H7 (cell line): ENCODE results near the gene OLA1. TPM values are rescaled to one million over a fixed set of nuclear protein-coding genes. Genes with fewer than 3 reads are reported as not detected.
A peak's percentile ranks its signal among the peaks of the same experiment; 100 is the strongest.
"Not testable (repeated sequence)": the region's sequence is repeated elsewhere in the genome, so short reads cannot be mapped to it uniquely, and the experiment has no call there.

Source experiments
- DNase-seq: peaks from one replicate; pipeline ENCODE4 v3.0.0; 2012
- H3K27me3 ChIP-seq: 2 replicates; pipeline ENCODE4 v1.6.0; 2011; ENCODE audit warnings: mild to moderate bottlenecking, low read length; ENCODE audit not compliant: control insufficient read depth, insufficient read depth
- H3K36me3 ChIP-seq: replicated peaks from 2 replicates; pipeline ENCODE4 v1.5.1; 2011; ENCODE audit warnings: low read length; ENCODE audit not compliant: control insufficient read depth, insufficient read depth
- H3K4me3 ChIP-seq: 2 replicates; pipeline ENCODE4 v1.5.1; 2011; ENCODE audit warnings: low read depth, mild to moderate bottlenecking, control low read depth, low read length, moderate library complexity; ENCODE audit not compliant: insufficient read depth
- total RNA-seq: library from RNA; depleted of rRNA; stranded (reverse); fragments of >200 nt; shearing (Covaris generic); gene quantifications from 2 replicates; pipeline ENCODE4 v1.2.3, GENCODE V29; 2014; rRNA removed

OLA1 gene
- 92.5 and 104 TPM in 2 replicates for total RNA-seq

DNA sequence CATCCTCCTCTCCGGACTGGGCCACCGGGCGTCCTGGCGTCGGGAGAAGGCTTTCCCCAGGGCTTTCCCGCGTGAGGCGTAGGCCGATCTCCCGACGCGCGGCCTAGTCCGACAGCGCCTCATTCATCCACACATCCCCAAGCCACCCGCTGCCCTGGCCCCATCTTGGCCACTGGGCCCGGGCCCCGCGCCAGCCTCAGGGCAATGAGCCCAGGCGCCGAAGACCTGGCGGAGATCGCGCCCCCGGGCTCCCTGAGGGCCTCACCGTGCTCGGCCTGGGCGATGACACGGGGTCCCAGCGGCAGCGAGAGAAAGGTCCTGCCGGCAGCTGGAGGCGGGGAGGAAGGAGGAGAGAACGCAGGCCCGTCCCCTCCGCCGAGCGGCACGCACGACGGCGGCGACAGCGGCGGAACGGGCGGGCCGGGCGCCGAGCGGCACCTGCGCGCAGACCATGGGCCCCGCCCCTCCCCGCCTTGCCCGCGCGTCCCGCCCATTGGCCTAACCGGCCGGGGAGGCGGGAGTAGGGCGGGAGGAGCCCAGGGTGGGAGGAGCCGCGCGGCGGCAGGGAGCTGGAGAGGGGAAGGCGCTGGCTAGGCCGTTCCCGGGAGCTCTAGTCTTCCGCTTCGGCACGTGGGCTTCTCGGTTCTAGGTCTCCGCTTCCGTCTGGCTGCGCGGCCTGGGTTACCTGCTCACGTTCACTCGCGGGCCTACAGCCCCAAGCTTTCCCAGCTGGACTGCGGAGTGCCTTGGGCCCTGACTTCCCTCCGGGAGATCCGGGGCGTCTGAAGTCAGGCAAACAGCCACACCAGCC, at the start of gene OLA1:
TSS of gene OLA1 (minus strand) at position 346 of the 811 bp plus-strand sequence. CDS start 1,717 bp downstream, outside the sequence.
- Histone ChIP-seq H3K36me3 (no peaks in the 10 kb centered on the region; the same call in 1 of the 2 replicates), H3K4me3 (peak within 1 kb of the TSS; percentile 79), H3K27me3 (peaks cover 3% of the 10 kb centered on the region; the same call in 1 of the 2 replicates)
- peak; percentile 97 for DNase-seq

DNA sequence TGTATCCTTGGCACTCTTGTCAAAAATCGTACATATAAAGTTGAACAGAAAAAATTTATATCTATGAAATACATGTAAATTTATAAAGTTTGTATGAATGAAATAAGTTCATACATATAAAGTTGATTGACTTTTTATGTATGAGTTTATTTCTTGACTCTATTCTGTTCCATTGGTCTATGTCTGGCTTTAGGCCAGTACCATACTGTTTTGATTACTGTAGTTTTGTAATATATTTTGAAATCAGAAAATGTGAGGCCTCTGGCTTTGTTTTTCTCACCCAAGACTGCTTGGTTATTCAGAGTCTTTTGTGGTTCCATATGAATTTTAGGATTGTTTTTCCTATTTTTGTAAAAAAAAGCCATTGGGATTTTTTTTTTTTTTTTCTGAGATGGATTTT, 44.6 kb upstream of the OLA1 start:
- no peak overlapping the region for H3K4me3 ChIP-seq
- no peaks in the 10 kb centered on the region for H3K36me3 ChIP-seq
- H3K27me3 ChIP-seq = no peaks in the 10 kb centered on the region
- DNase-seq = no peak

DNA sequence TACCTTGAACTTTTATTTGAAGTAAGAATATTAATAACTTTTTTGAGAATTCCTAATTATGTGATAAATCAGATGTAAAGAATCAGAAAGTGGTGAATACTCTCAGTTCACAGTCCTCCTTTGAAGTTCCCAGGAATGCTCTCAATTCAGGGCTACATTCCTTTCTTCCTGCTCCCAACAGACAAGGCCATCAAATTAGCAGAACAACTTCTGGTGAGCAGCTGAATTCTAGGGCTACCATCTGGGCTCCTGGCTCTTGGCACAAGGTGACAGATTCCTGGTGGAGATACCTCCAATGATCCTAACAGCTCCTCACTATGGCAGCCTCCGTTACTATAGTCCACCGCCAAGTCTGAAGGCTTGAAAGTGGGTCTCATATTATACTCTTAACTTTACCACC, 37.8 kb upstream of the OLA1 start:
- no peak for DNase-seq
- Histone ChIP-seq H3K27me3 (no peaks in the 10 kb centered on the region), H3K4me3 (no peak overlapping the region), H3K36me3 (no peaks in the 10 kb centered on the region)

DNA sequence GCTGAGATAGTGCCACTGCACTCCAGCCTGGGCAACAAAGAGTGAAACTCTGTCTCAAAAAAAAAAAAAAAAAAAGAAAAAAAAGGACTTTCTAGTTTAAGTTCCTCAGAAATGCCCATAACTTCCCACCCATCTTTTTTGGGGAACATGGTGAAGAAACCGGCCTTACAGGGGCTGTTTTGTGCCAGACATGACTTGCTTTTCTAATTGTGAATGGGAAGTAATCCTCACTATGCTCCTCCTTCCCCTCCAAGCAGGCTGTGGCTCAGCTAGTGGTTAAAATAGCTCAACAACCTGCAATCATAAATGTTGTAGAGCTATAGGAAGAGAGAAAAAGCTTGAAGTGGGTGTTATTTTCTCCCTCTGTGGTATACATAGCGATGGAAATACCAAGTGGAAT, 34.1 kb upstream of the OLA1 start:
- Histone ChIP-seq H3K27me3 (no peaks in the 10 kb centered on the region; the same call in 1 of the 2 replicates), H3K36me3 (no peaks in the 10 kb centered on the region), H3K4me3 (no peak overlapping the region)
- no peak for DNase-seq

DNA sequence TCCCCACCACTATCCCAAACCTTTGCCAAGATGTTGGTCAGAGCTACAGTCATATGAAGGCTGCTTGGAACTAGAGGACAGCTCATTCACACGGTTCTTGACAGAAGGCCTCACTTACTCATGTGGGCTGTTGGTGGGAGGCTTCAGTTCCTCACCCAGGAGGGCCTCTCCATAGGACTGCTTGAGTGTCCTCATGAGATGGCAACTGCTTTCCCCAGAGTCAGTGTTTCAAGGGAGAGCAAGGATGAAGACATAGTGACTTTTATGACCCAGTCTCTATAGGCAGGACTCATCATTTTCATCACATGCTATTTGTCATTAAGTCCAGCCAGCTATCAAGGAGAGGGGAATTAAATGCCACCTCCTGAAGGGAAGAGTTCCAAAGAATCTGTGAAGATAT, 33.4 kb upstream of the OLA1 start:
- Histone ChIP-seq H3K4me3 (no peak overlapping the region), H3K27me3 (no peaks in the 10 kb centered on the region; the same call in 1 of the 2 replicates), H3K36me3 (no peaks in the 10 kb centered on the region)
- DNase-seq = no peak

DNA sequence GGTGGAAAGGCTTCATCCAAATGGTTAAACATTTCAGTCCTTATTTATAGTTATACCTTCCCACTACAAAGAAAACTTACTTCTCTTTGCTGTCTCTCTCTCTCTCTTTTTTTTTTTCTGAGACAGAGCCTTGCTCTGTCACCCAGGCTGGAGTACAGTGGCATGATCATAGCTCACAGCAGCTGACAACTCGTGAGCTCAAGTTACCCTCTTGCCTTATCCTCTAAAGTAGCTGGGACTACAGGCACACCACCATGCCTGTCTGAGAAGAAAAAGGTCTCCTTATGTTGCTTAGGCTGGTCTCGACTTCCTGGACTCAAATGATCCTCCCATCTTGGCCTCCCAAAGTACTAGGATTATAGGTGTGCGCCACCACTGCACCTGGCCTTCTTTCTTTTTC, 32.3 kb upstream of the OLA1 start:
- no peak for DNase-seq
- H3K27me3 ChIP-seq = no peaks in the 10 kb centered on the region; the same call in 1 of the 2 replicates
- H3K36me3 ChIP-seq = no peaks in the 10 kb centered on the region
- no peak overlapping the region for H3K4me3 ChIP-seq

DNA sequence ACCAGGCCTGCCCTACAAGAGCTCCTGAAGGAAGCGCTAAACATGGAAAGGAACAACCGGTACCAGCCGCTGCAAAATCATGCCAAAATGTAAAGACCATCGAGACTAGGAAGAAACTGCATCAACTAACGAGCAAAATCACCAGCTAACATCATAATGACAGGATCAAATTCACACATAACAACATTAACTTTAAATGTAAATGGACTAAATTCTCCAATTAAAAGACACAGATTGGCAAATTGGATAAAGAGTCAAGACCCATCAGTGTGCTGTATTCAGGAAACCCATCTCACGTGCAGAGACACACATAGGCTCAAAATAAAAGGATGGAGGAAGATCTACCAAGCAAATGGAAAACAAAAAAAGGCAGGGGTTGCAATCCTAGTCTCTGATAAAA, 21.9 kb upstream of the OLA1 start:
- not testable (repeated sequence) for H3K36me3 ChIP-seq, H3K4me3 ChIP-seq, DNase-seq, H3K27me3 ChIP-seq

DNA sequence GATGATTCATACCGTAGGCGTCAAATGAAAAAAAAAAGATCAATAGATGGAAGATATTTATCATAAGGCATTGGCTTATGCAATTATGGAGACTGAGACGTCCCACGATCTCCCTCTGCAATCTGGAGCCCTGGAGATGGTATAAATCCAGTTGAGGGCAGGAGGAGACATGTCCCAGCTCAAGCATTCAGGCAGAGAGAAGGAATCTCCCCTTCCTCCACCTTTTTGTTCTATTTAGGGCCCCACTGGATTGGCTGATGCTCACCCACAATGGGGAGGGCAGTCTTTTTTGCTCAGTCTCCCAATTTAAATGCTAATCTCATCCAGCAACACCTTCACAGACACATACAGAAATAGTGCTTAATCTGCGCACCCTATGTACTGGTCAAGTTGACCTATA, 18.0 kb upstream of the OLA1 start:
- no peak overlapping the region for H3K4me3 ChIP-seq
- no peak for DNase-seq
- H3K36me3 ChIP-seq = no peaks in the 10 kb centered on the region
- H3K27me3 ChIP-seq = no peaks in the 10 kb centered on the region

DNA sequence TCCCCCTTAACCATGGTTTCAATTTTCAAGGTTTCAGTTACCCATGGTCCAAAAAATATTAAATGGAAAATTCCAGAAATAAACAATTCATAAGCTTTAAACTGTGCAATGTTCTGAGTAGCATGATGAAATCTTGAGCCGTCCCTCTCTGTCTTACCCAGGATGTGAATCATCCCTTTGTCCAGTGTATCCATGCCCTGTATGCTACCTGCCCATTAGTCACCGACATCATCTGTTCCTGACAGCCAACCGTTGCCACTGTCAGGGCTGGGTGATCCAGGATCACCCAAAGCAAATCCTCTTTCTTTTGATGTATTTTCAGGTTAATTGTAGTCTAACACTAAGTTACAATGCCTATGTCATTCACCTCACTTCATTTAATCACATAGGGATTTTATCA, 15.7 kb upstream of the OLA1 start:
- Histone ChIP-seq H3K36me3 (no peaks in the 10 kb centered on the region), H3K4me3 (no peak overlapping the region), H3K27me3 (no peaks in the 10 kb centered on the region)
- no peak for DNase-seq

DNA sequence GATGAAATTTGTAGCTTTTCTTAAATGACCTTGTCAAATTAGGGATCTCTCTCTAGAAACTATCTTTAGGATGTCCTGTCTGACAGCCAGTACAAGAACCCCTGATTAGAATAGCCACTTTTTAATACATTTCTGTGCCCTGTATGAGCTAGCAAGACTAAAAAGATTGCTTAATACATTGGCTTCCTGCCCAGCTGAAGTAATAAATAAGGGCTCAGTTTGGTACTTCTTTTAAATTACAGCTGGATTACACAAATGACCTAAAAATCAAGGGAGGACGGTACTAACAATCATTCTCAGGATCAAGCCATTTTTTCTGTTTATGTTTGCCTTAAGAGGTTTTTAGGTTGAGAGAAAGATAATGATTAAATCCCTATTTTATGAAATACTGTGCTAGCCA, 11.6 kb upstream of the OLA1 start:
- DNase-seq = no peak
- Histone ChIP-seq H3K27me3 (no peaks in the 10 kb centered on the region), H3K36me3 (no peaks in the 10 kb centered on the region), H3K4me3 (no peak overlapping the region)

DNA sequence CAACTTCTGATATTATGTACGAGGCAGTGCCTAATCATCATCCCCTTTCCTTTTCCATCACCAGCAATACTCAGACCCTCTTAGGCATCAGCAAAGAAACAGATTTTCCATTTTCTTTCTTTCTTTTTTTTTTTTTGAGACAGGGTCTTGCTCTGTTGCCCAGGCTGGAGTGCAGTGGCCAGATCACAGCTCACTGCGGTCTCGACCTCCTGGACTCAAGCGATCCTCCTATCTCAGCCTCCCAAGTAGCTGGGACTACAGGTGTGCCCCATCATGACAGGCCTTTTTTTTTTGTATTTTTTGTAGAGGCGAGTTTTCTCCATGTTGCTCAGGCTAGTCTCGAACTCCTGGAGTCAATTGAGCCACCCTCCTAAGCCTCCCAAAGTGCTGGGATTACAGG, 5.9 kb upstream of the OLA1 start:
- no peak overlapping the region for H3K4me3 ChIP-seq
- DNase-seq = no peak
- no peaks in the 10 kb centered on the region for H3K36me3 ChIP-seq
- peaks cover 2% of the 10 kb centered on the region; the same call in 1 of the 2 replicates for H3K27me3 ChIP-seq

DNA sequence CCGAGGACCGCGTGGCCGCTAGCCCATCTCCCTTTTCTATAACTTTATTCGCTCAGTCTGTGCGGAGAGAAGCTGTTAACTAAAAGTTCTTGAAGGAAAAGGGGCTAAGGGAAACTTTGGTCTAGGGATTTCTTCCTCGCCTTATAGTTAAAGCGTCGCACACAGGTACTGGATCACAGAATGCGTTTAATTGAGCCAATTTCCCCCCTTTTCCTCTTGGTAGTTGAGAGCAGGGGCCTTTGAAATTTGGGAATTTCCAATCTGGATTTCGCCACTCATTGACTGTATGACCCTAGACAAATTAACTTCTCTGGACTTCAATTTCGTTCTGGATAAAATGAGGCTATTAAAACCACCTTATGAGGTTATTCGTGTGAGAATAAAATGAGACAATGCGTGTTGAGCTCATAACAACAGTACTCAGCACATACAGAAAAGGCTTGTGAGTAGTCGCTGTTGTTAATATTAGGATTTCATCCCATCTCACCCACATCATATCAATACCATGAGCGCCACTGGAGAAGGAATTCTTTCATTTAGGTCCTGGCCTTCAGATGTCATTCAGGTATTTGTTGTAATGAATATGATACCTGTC, 763 bp upstream of the OLA1 start:
- peaks cover 3% of the 10 kb centered on the region; the same call in 1 of the 2 replicates for H3K27me3 ChIP-seq
- H3K36me3 ChIP-seq = no peaks in the 10 kb centered on the region; the same call in 1 of the 2 replicates
- no peak for DNase-seq
- peak overlapping the region; percentile 61 for H3K4me3 ChIP-seq

DNA sequence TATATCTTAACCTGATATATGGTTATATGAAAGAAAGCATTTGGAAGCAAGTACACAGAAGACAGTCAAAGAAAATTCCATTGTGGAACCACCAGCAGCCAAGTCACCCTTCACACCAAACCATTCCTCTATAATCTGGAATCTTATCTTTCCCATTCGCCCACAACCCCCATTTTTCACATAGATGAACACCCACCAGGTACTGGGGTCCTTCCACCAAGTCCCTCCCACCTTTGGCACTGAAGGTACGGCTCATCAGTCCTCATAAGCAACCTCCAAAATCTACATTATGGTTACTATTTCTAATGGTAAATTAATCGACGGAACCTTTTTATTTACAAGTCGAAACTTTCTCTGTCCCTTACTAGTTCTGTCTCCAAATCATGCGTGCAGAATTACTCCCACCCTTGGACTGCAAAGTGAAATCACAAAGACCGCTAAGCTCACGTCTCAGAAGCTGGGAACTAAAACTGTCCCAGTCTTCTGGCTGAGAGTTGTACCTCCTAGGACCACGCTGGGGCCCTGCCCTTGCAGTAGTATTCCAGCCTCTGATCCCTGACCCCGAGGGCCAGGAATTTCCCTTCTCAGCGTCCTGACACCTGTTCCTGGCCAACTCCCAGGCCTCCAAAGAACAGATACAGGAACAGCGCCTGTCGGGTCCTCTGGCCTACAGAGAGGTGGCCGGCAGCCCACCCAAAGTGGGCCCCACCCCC, 702 bp downstream of the OLA1 start:
- no peaks in the 10 kb centered on the region; the same call in 1 of the 2 replicates for H3K36me3 ChIP-seq
- DNase-seq = no peak
- peaks cover 3% of the 10 kb centered on the region; the same call in 1 of the 2 replicates for H3K27me3 ChIP-seq
- peak overlapping the region; percentile 79 for H3K4me3 ChIP-seq

DNA sequence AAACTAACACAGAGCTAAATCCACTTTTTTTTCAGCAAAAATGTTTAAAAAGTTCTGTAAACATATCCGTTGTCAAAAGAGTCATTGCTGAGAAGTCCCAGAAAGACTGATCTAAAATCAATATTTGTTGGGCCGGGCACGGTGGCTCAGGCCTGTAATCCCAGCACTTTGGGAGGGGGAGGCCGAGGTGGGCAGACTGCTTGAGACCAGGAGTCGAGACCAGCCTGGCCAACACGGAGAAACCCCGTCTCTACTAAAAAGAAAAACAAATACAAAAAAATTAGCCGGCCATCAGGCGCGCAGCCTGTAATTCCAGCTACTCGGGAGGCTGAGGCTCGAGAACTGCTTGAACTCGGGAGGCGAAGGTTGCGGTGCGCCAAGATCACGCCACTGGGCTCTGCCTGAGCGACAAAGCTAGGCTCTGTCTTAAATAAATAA, 1.4 kb downstream of the OLA1 start:
- peak overlapping the region; percentile 79; the same call in 1 of the 2 replicates for H3K4me3 ChIP-seq
- H3K36me3 ChIP-seq = no peaks in the 10 kb centered on the region; the same call in 1 of the 2 replicates
- no peak for DNase-seq
- peaks cover 3% of the 10 kb centered on the region; the same call in 1 of the 2 replicates for H3K27me3 ChIP-seq
